HL-60 (cell line): ENCODE results near the gene CRIM1.
A peak's percentile ranks its signal among the peaks of the same experiment; 100 is the strongest.

ENCODE experiments used
- DNase-seq, 2 experiments: peaks; one replicate each; pipeline ENCODE4 v3.0.0-alpha.2; 2010 to 2020; ENCODE audit warnings: low read depth in 1 of 2, low spot score in 1 of 2
- H3K27ac ChIP-seq: fragments of 250-450 bp; sonication (Bioruptor Pico); replicated peaks from 2 replicates; pipeline ENCODE4 v1.5.1; 2020; ENCODE audit warnings: mild to moderate bottlenecking, moderate library complexity
- H3K27me3 ChIP-seq: fragments of 250-450 bp; sonication (Bioruptor Pico); 2 replicates; pipeline ENCODE4 v1.5.1; 2021; ENCODE audit warnings: mild to moderate bottlenecking, moderate library complexity; ENCODE audit not compliant: insufficient read depth, poor library complexity, severe bottlenecking
- H3K4me3 ChIP-seq: replicated peaks from 2 replicates; pipeline ENCODE4 v1.5.1; 2011; ENCODE audit warnings: mild to moderate bottlenecking, control low read depth, low read length; ENCODE audit not compliant: insufficient read depth
- CTCF ChIP-seq: IDR thresholded peaks from one replicate; pipeline ENCODE4 v1.5.1; 2011; ENCODE audit warnings: low read length, control low read depth, inconsistent platforms; ENCODE audit not compliant: insufficient read depth
- GABPA ChIP-seq: IDR thresholded peaks from 2 replicates; pipeline ENCODE4 v1.6.1; 2012; ENCODE audit warnings: low read depth
- POLR2AphosphoS5 ChIP-seq: IDR thresholded peaks from 2 replicates; pipeline ENCODE4 v1.6.1; 2012; ENCODE audit warnings: low read depth
- REST ChIP-seq: IDR thresholded peaks from 2 replicates; pipeline ENCODE4 v1.6.1; 2012; ENCODE audit warnings: low read depth; ENCODE audit not compliant: insufficient replicate concordance
- SPI1 ChIP-seq: IDR thresholded peaks from 2 replicates; pipeline ENCODE4 v1.6.1; 2012; ENCODE audit warnings: low read depth, mild to moderate bottlenecking, borderline replicate concordance

CRIM1 gene

DNA sequence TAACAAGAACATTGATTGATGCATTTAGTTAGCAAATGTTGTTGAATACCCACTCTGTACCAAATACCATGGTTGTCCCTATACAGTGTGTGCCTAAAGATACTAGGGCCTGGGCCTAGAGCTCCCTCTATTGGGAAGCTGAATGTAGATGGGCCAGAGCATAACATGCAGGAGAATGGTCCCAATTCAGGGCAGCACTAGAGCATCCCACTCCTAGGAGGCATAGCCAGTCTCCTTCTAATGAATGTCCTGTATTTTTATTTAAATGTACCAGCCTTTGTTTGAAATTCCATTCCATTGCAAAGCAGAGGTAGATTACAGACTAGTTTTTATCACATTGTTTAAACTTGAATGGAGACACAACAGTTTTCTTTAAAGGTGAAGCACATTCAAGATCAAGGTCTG, 151.8 kb downstream of the CRIM1 start:
- Histone ChIP-seq H3K27ac (no peak overlapping the region), H3K27me3 (no peaks in the 10 kb centered on the region), H3K4me3 (no peak overlapping the region)
- peak in 1 of 2 experiments; percentile 53 for DNase-seq
- TF ChIP-seq CTCF (peak; percentile 58), REST (no peak), POLR2AphosphoS5 (no peak)

DNA sequence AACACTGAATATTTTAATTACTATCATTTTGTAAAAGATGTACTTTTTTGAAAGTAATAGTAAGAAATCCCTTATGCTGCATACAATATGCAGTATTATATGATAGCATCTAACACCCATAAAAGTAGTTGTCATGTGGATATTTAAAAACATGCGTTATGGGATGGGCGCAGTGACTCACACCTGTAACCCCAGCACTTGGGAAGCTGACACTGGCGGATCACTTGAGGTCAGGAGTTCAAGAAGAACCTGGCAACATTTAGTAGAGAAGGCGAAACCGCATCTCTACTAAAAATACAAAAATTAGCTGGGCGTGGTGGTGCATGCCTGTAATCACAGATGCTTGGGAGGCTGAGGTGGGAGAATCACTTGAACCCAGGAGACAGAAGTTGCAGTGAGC, 153.5 kb downstream of the CRIM1 start:
- no peak overlapping the region for H3K27ac ChIP-seq
- no peak for TF ChIP-seq GABPA
- TF ChIP-seq CTCF = no peak
- no peak for TF ChIP-seq SPI1
- TF ChIP-seq REST = no peak
- no peak for TF ChIP-seq POLR2AphosphoS5
- no peaks in the 10 kb centered on the region for H3K27me3 ChIP-seq
- no peak overlapping the region for H3K4me3 ChIP-seq
- no peak for DNase-seq

DNA sequence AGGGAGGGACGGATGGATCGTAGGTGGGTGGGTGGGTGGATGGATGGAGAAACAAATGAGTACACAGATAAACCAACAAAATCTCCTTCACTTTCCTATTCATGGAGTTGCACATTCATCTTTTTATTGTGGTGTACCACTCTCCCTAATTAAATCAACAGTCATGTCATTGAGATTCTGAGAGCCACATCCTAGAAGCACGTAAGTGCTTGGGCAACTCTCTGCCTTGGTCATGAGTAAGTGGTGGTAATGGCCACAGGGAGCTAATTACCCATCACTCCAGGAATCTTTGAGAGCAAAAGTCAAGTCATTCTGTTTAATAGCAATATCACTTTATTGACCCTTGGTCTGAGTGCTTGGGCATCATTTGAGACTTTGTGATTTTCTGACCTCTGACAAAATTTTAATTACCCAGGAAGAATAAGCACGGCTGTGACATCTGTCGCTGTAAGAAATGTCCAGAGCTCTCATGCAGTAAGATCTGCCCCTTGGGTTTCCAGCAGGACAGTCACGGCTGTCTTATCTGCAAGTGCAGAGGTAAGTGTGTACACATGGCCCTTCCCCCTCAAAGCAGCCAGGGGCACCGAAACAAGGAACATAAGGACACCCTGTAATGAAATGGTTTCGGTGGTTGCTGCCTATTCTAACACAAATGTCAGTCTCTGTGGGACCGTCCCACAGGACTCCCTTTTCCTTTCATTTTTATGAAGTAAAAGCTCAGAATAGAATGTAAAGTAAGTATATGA, 156.5 kb downstream of the CRIM1 start:
- Histone ChIP-seq H3K27me3 (no peaks in the 10 kb centered on the region), H3K27ac (no peak overlapping the region), H3K4me3 (no peak overlapping the region)
- no peak for DNase-seq
- no peak for TF ChIP-seq CTCF
- no peak for TF ChIP-seq SPI1
- TF ChIP-seq GABPA = no peak
- no peak for TF ChIP-seq POLR2AphosphoS5
- no peak for TF ChIP-seq REST
